HG02571 (cell line): ENCODE data around the gene LAMA5.

Experiments used
- ATAC-seq: cut with Tn5 transposase; IDR thresholded peaks from one replicate; pipeline ENCODE4 v1.9.1; 2021; ENCODE audit warnings: mild to moderate bottlenecking, moderate library complexity; ENCODE audit not compliant: unreplicated experiment

The LAMA5 gene

DNA sequence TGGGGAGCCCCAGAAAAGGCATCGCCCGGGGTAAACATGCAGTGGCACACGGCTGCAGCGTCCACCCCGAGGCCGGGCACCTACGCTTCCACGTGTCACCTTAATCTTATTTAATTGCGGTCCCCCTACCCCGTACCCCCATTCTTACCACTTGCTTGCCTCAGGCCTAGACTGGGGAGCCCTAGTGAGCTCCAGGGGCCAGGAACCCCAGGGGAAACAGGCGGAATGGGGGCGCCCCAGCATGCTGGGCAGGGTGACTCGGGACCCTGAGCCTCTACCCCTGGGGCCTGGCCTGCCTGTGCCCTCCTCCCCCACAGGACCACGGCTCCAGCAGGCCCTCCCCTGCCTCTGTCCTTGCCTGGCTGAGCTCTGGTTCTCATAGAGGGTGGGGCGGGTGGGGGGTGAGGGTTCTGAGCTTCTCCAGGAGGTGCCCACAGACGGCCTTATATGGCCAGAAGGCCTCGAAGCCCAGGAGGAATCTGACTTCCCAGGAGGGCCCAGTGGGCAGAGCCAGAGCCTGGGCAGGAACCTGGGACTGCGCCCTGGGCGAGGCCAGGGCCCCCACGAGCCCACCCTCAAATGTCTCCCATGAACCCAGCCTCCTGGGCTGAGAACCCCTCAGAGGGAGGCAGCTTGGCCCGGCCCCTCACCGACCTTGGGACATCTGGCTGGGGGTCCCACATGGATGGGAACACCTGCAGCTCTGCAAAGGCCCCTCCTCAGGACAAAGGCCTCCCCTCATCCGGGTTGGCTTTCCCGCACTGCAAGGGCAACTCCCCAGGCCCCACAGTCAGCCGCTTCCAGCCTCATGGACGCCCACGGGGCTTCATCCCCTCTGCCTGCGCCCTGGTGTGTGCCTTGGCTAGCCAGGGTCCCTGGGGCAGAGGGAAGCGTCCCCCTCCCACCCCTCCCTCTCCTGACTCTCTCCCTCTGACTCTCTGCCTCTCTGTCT, 5.2 kb upstream of the LAMA5 start:
- no peak for ATAC-seq

- no peak for ATAC-seq
These were observed 4.5 kb upstream of the LAMA5 start for GRCh38 chr20:62371588-62372041.

- no peak for ATAC-seq
These were observed 3.9 kb upstream of the LAMA5 start for GRCh38 chr20:62370807-62371587.

DNA sequence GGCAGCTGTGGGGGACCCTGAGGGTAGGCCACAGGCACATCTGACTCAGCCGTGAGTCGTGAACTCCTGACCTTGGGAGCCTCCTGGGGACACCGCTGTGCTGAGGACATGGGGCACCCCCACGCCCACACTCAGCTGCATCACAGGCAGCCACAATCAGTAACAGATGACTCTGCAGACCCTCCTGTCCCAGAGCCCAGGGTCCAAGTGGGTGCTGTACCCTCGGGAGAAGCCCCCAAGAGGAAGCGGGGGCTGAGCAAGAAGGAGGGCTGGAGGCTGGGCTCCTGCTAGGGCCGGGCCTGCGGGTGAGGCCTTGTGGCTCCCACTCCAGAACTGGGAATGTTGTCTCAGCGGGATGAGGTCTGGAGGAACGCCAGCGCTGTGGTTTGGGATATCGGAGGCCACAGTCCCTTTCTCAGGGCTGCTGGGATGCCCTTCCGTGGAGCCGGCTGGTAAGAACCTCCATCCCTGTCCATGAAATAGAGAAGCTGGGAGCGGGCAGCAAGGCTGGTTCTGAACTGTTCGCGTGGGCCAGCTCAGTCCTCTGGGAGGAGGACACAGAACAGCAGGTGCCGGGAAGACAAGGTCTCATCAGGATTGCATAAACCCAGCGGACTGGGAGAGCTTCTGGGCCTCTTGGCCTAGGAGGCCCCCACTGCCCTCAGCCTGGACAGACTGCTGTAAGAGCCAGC, 3.1 kb upstream of the LAMA5 start:
- ATAC-seq: no peak

- no peak for ATAC-seq
These were observed 2.7 kb upstream of the LAMA5 start for GRCh38 chr20:62369815-62370114.

- ATAC-seq: no peak
These were observed 2.1 kb upstream of the LAMA5 start for GRCh38 chr20:62368976-62369814.

GRCh38 chr20:62368392-62368975, 1.4 kb upstream of the LAMA5 start:
- no peak for ATAC-seq

GRCh38 chr20:62367633-62368391, 700 bp upstream of the LAMA5 start:
- ATAC-seq: no peak

- no peak for ATAC-seq
These were observed 559 bp downstream of the LAMA5 start for GRCh38 chr20:62366370-62367135.

DNA sequence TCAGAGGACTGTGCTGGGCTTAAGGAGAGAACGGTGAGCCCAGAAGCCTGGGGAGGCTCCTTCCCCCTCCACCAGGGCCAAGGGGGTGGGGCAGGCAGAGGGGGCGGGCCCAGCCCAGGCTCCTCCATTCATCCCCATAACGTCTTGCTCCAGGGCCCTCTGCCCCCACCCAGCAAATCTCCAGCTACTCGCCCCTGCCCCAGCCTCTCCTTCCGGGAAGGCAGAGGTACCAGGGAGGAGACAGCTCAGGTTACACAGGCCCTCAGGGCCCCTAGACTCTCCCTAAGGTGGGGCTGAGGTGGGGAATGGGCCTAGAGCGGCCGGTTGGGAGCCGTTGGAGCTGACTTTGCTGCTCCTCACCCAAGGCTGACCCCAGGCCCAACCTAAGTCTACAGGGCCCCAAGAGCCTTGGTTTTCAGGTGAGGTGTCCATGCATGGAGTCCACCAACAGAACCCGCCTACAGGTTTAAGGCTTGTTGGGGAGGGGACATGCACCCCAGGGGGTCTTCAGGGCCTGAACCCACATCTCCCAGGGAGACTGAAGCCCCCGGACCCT, 1.2 kb downstream of the LAMA5 start:
- no peak for ATAC-seq

- ATAC-seq: no peak
These were observed 2.0 kb downstream of the LAMA5 start for GRCh38 chr20:62364911-62365736.

DNA sequence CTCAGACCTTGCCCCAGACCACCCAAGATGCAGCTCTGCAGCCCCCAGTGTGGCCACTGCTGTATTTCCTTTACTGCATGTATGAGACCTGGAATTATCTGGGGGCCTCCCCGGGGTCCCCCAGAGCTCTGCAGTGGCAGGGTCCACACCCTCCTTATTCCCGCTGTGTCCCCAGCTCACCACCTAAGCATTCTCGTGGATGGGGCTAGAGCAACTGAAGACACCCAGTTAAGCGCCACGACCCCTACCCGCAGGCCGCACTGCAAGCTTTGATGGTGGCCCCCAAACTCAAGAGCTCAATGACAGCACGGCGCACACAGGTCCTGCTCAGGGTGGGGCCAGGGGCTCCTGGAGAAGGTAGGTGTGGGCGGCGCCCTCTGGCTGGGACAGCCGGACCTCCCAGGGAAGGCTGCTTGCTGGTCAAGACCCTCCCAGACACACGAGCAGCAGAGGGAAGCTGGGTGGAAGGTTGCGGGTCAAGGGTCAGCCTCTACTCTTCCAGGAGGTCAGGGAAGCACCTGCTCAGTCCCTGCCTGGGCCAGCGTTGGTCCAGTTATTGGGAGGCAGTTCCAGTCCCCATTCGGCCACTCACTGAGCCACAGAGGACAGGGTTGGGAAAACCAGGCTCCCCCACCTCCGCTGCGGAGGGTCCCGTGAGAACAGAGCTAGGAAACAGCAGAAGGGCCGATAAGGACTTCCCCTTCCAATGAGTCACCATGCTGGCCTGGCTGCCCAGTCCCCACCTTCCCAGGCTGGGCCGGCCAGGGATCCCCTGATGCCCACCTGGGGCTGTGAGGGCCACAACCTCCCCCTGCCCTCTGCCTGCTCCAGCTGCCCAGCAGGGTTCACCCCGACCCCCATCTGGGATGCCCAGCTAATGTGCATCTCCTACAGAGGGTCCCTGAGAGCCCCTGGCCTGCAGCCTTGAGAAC, 2.9 kb downstream of the LAMA5 start:
- no peak for ATAC-seq

DNA sequence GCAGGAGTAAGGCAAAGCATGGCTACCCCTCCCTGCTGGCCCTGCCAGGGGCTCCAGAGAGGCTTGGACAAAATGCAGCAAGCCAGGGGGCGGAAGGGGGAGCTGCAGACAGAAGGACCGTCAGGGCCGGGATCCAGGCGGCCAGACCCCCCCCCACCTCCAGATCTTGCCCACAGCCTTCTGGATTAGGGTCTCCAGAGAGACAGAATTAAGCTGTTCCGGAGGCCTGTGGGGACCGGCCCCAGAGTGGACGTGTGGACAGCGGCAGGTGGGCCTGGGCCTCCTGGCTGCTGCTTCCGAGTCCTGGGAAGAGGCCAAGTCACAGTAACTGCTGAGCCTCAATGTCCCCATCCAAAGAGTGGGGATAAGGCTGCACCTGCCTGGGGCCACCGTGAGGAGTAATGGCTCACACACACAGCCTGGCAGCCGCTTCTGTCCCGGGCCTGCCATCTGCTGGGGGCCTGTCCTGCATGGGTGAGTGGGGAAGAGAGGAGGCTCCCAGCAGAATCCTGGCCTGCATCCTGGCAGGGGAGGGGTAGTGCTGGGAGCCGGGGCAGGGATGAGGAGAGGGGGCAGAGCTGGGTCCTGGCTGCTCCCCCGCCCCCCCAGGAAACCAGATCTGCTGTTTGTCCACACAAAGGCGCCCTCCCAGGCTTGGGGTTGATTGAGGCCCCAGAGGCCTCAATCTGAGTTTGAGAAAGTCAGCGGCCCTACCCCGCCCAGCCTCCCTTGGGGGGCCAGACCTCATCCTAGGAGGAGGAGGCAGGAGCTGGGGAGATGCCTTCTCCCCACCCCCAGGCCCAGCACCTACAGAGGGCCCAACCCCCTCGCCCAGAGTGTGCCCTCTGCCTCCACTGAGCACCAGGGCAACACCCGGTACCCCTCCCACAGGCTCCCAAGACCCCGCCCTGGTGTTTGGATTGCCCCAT, 3.9 kb downstream of the LAMA5 start:
- ATAC-seq: no peak

GRCh38 chr20:62362590-62362940, 4.5 kb downstream of the LAMA5 start:
- no peak for ATAC-seq

- no peak for ATAC-seq
These were observed 5.1 kb downstream of the LAMA5 start for GRCh38 chr20:62361799-62362589.
